ENCODE results near the gene POU6F2.

DNA sequence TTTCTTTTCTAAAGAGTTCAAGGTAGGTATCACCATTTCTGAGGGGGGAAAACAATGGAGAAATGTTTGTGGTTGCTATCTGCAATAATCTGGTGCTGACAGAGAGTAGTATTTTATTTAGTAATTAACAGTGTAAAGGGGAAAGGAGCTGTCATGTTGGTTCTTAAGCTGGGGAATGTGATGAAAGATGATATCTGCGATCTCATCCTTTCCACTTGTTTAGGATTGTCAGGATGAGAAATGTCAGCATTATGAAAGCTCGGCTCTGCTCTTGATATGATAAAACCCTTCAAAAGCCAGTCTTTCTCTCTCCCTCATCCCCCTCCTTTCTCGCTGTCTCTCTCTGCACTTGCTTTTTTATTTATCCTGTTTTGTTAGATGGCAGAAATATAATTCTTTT, 106.1 kb downstream of the POU6F2 start:
- TF ChIP-seq, protein P1, sequence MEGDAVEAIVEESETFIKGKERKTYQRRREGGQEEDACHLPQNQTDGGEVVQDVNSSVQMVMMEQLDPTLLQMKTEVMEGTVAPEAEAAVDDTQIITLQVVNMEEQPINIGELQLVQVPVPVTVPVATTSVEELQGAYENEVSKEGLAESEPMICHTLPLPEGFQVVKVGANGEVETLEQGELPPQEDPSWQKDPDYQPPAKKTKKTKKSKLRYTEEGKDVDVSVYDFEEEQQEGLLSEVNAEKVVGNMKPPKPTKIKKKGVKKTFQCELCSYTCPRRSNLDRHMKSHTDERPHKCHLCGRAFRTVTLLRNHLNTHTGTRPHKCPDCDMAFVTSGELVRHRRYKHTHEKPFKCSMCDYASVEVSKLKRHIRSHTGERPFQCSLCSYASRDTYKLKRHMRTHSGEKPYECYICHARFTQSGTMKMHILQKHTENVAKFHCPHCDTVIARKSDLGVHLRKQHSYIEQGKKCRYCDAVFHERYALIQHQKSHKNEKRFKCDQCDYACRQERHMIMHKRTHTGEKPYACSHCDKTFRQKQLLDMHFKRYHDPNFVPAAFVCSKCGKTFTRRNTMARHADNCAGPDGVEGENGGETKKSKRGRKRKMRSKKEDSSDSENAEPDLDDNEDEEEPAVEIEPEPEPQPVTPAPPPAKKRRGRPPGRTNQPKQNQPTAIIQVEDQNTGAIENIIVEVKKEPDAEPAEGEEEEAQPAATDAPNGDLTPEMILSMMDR (IDR thresholded peaks at IDR 0.05; ENCODE audit: insufficient read depth, low read length), result no peak
- TF ChIP-seq POLR2AphosphoS5 (IDR thresholded peaks at IDR 0.05; ENCODE audit: low read depth), result no peak
- TF ChIP-seq, protein P2, sequence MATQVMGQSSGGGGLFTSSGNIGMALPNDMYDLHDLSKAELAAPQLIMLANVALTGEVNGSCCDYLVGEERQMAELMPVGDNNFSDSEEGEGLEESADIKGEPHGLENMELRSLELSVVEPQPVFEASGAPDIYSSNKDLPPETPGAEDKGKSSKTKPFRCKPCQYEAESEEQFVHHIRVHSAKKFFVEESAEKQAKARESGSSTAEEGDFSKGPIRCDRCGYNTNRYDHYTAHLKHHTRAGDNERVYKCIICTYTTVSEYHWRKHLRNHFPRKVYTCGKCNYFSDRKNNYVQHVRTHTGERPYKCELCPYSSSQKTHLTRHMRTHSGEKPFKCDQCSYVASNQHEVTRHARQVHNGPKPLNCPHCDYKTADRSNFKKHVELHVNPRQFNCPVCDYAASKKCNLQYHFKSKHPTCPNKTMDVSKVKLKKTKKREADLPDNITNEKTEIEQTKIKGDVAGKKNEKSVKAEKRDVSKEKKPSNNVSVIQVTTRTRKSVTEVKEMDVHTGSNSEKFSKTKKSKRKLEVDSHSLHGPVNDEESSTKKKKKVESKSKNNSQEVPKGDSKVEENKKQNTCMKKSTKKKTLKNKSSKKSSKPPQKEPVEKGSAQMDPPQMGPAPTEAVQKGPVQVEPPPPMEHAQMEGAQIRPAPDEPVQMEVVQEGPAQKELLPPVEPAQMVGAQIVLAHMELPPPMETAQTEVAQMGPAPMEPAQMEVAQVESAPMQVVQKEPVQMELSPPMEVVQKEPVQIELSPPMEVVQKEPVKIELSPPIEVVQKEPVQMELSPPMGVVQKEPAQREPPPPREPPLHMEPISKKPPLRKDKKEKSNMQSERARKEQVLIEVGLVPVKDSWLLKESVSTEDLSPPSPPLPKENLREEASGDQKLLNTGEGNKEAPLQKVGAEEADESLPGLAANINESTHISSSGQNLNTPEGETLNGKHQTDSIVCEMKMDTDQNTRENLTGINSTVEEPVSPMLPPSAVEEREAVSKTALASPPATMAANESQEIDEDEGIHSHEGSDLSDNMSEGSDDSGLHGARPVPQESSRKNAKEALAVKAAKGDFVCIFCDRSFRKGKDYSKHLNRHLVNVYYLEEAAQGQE (IDR thresholded peaks at IDR 0.05; ENCODE audit: insufficient replicate concordance, low read depth), result no peak
- no peak for TF ChIP-seq SPI1 (IDR thresholded peaks at IDR 0.05; ENCODE audit: borderline replicate concordance, low read depth)
- TF ChIP-seq GABPA (IDR thresholded peaks at IDR 0.05; ENCODE audit: low read depth), result no peak

All from HL-60 (cell line).